BE2C (cell line): ENCODE results near the gene DYSF.

Source experiments
- DNase-seq: peaks from one replicate; pipeline ENCODE4 v3.0.0-alpha.2; 2020
- H3K27me3 ChIP-seq: fragments of 250-450 bp; sonication (Bioruptor Pico); 2 replicates; pipeline ENCODE4 v1.5.1; 2020; ENCODE audit warnings: mild to moderate bottlenecking
- H3K36me3 ChIP-seq: fragments of 250-450 bp; sonication (Bioruptor Pico); 2 replicates; pipeline ENCODE4 v1.5.1; 2020; ENCODE audit warnings: mild to moderate bottlenecking
- H3K4me1 ChIP-seq: fragments of 250-450 bp; sonication (Bioruptor Pico); 2 replicates; pipeline ENCODE4 v1.5.1; 2020
- H3K4me3 ChIP-seq: 2 replicates; pipeline ENCODE4 v1.5.1; 2011; ENCODE audit warnings: low read depth, low read length
- H3K9me3 ChIP-seq: fragments of 250-450 bp; sonication (Bioruptor Pico); 2 replicates; pipeline ENCODE4 v1.5.1; 2020
- CTCF ChIP-seq: IDR thresholded peaks from 2 replicates; pipeline ENCODE4 v1.5.1; 2012; ENCODE audit warnings: mild to moderate bottlenecking, low read depth, low read length

The DYSF gene

GRCh38 chr2:71459084-71459431, 5.7 kb downstream of the DYSF start:
- no peaks in the 10 kb centered on the region for H3K36me3 ChIP-seq
- no peak for DNase-seq
- TF ChIP-seq CTCF = no peak
- H3K9me3 ChIP-seq = no peaks in the 10 kb centered on the region
- H3K27me3 ChIP-seq = no peaks in the 10 kb centered on the region
- no peaks in the 10 kb centered on the region for H3K4me1 ChIP-seq
- H3K4me3 ChIP-seq = no peak overlapping the region

- H3K4me1 ChIP-seq = no peaks in the 10 kb centered on the region
- no peak for DNase-seq
Measured at GRCh38 chr2:71460056-71460455, 6.7 kb downstream of the DYSF start.

GRCh38 chr2:71460595-71461303, 7.4 kb downstream of the DYSF start:
- DNase-seq = no peak
- Histone ChIP-seq H3K27me3 (peaks cover 4% of the 10 kb centered on the region), H3K36me3 (no peaks in the 10 kb centered on the region), H3K4me3 (no peak overlapping the region), H3K9me3 (no peaks in the 10 kb centered on the region), H3K4me1 (no peaks in the 10 kb centered on the region)
- TF ChIP-seq CTCF = peak; percentile 60

More at GRCh38 chr2:71460056-71460455, 6.7 kb downstream of the DYSF start:
- no peaks in the 10 kb centered on the region for H3K9me3 ChIP-seq
- H3K4me3 ChIP-seq = no peak overlapping the region
- H3K27me3 ChIP-seq = no peaks in the 10 kb centered on the region; the same call in 1 of the 2 replicates
- no peaks in the 10 kb centered on the region for H3K36me3 ChIP-seq
- no peak for TF ChIP-seq CTCF

- no peak for DNase-seq
- no peaks in the 10 kb centered on the region for H3K36me3 ChIP-seq
- H3K9me3 ChIP-seq = no peaks in the 10 kb centered on the region
- no peak overlapping the region for H3K4me3 ChIP-seq
- H3K4me1 ChIP-seq = no peaks in the 10 kb centered on the region
- peaks cover 9% of the 10 kb centered on the region for H3K27me3 ChIP-seq
- no peak for TF ChIP-seq CTCF
Measured at GRCh38 chr2:71461304-71461671, 7.9 kb downstream of the DYSF start.

GRCh38 chr2:71462056-71462605, 8.8 kb downstream of the DYSF start:
- H3K9me3 ChIP-seq = no peaks in the 10 kb centered on the region
- TF ChIP-seq CTCF = no peak
- no peaks in the 10 kb centered on the region for H3K36me3 ChIP-seq
- no peak overlapping the region for H3K4me3 ChIP-seq
- H3K27me3 ChIP-seq = peaks cover 17% of the 10 kb centered on the region
- peak; percentile 27 for DNase-seq
- no peaks in the 10 kb centered on the region for H3K4me1 ChIP-seq

- no peak for DNase-seq
- H3K9me3 ChIP-seq = no peaks in the 10 kb centered on the region
- no peaks in the 10 kb centered on the region for H3K4me1 ChIP-seq
- H3K27me3 ChIP-seq = peaks cover 24% of the 10 kb centered on the region
- no peak overlapping the region for H3K4me3 ChIP-seq
- H3K36me3 ChIP-seq = no peaks in the 10 kb centered on the region
- no peak for TF ChIP-seq CTCF
Measured at GRCh38 chr2:71462641-71463341, 9.4 kb downstream of the DYSF start.
